HG03280 (cell line): ENCODE results near the gene RGPD3.
"Not testable (repeated sequence)": the region's sequence is repeated elsewhere in the genome, so short reads cannot be mapped to it uniquely, and the experiment has no call there.

Experiments
- ATAC-seq: cut with Tn5 transposase; IDR thresholded peaks from one replicate; pipeline ENCODE4 v1.9.1; 2021; ENCODE audit warnings: mild to moderate bottlenecking, moderate library complexity; ENCODE audit not compliant: unreplicated experiment

RGPD3 gene

GRCh38 chr2:106486551-106487385 is 18.6 kb upstream of the RGPD3 start, which contains the start of gene CD8B2:
CD8B2 (plus strand) TSS chr2:106487364; CDS start chr2:106487427, 63 bp downstream.
- ATAC-seq = not testable (repeated sequence)

- not testable (repeated sequence) for ATAC-seq
These were observed 11.3 kb upstream of the RGPD3 start for GRCh38 chr2:106479563-106479962.

GRCh38 chr2:106477647-106478046 is 9.4 kb upstream of the RGPD3 start:
- ATAC-seq = not testable (repeated sequence)

- not testable (repeated sequence) for ATAC-seq
These were observed 2.4 kb upstream of the RGPD3 start for GRCh38 chr2:106470658-106471057.

DNA sequence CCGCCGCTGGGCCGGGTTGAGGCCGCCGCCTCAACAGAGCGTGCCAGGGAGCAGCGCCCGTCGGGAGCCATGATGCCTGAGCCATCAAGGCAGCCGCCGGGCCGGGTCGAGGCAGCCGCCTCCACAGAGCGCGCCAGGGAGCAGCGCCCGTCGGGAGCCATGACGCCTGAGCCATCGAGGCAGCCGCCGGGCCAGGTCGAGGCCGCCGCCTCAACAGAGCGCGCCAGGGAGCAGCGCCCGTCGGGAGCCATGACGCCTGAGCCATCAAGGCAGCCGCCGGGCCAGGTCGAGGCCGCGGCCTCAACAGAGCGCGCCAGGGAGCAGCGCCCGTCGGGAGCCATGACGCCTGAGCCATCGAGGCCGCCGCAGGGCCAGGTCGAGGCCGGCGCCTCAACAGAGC is 697 bp downstream of the RGPD3 start:
- ATAC-seq = not testable (repeated sequence)

GRCh38 chr2:106461882-106462281 is 6.3 kb downstream of the RGPD3 start:
- not testable (repeated sequence) for ATAC-seq

GRCh38 chr2:106390680-106391079 is 77.5 kb downstream of the RGPD3 start:
- ATAC-seq = not testable (repeated sequence)

GRCh38 chr2:106388814-106389410 is 79.3 kb downstream of the RGPD3 start:
- not testable (repeated sequence) for ATAC-seq

DNA sequence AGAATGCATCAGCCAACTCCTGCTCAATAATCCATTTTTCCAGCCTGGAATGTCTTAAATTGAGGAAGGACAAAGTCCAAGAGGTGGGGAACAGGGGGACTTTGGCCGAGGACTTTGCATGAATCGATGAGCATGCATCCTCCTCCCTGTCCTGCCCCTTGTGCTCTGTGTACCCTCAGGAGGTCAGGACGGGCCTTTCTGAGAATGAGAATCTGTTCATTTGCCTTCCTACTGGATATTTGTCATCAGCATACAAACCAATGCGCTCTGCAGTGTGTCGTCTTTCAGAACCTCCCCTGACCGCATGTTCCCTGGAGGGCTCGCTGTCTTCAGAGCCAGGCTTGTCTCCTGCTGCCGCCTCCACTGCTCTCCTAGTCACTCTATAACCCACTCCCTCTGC is 83.7 kb downstream of the RGPD3 start:
- not testable (repeated sequence) for ATAC-seq

GRCh38 chr2:106381867-106382266 is 86.3 kb downstream of the RGPD3 start:
- not testable (repeated sequence) for ATAC-seq

- ATAC-seq = not testable (repeated sequence)
These were observed 88.6 kb downstream of the RGPD3 start for GRCh38 chr2:106379567-106379966.

DNA sequence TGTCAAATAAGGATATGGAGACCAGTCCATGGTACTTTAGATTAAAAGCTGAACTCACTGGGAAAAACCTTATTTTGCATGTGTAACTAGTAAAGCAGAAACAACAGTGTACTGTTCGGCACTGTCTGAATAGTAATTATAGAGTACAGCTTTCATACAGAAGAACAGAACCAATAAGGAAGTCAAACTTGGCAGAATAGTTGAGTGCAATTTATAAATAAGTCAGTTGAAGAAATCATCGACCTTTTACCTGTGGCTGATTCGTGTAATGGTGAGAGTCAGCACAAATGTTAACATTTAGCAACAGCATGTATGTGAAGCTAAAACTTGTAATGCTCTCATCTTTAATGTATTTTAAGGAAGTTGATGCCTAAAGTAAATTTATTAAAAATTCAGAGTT is 99.0 kb downstream of the RGPD3 start:
- peak; percentile 52 for ATAC-seq

GRCh38 chr2:106366204-106366885 is 101.9 kb downstream of the RGPD3 start:
- no peak for ATAC-seq

- ATAC-seq = no peak
These were observed 104.4 kb downstream of the RGPD3 start for GRCh38 chr2:106363791-106364190.

- ATAC-seq = no peak
These were observed 105.4 kb downstream of the RGPD3 start for GRCh38 chr2:106362789-106363188.

GRCh38 chr2:106359512-106359911 is 108.7 kb downstream of the RGPD3 start:
- ATAC-seq = no peak

GRCh38 chr2:106358521-106358920 is 109.7 kb downstream of the RGPD3 start:
- no peak for ATAC-seq

GRCh38 chr2:106358081-106358480 is 110.1 kb downstream of the RGPD3 start:
- ATAC-seq = peak; percentile 93

GRCh38 chr2:106356291-106356690 is 111.9 kb downstream of the RGPD3 start:
- peak; percentile 52 for ATAC-seq

DNA sequence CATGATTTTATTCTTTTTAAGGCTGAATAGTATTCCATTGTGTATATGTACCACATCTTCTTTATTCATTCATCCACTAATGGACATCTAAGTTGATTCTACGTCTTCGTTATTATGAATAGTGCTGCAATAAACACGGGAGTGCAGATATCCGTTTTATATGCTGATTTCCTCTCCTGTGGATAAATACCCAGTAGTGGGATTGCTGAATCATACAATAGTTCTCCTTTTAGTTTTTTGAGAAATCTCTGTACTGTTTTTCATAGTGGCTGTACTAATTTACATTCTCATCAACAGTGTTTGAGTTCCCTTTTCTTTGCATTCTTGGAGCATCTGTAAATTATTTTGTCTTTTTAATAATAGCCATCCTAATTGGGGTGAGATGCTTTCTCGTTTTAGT is 114.5 kb downstream of the RGPD3 start:
- ATAC-seq = no peak

DNA sequence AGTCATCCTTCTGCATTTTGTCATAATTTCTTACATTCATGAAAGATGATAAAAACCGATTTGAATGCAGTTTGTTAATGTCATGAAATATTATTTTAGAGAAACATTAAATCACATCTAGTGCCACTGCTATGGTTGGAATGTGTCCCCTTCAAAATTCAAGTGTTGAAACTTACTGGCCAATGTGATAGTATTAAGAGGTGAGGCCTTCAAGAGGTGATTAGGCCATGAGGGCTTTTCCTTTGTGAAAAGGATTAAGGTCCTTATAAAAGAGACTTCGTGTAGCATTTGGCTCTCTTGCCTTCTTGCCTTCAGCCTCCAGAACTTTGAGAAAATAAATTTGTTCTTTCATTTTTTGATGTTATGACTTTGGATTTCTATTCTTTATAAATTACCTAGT is 117.2 kb downstream of the RGPD3 start:
- ATAC-seq = no peak

DNA sequence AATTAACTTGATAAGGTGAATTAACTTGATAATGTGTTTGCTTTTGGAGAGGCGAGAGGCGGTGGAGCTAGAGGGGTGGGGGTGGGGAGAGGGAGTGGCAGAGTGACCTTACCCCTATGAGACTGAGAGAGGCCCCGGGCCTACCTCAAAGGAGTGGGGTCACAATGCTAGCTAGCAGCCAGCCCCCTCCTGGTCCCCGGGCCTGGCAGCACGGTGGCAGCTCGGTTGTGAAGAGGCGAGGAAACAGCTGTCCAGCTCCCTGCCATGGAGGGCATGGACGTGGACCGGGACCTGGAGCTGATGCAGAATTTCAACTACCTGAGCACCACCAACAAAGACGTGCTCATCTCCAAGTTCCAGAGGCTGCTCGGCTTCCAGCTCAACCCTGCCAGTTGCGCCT is 123.9 kb downstream of the RGPD3 start:
- no peak for ATAC-seq
